ENCODE results near the gene SYT9. TPM values are rescaled to one million over a fixed set of nuclear protein-coding genes. Genes with fewer than 3 reads are reported as not detected.

Gene SYT9
- total and polyA plus RNA-seq, 2 of the 8 experiments (the other 6 are each of a cell fraction or from before 2014, with no cell fraction given): 1.5 to 2.9 TPM

DNA sequence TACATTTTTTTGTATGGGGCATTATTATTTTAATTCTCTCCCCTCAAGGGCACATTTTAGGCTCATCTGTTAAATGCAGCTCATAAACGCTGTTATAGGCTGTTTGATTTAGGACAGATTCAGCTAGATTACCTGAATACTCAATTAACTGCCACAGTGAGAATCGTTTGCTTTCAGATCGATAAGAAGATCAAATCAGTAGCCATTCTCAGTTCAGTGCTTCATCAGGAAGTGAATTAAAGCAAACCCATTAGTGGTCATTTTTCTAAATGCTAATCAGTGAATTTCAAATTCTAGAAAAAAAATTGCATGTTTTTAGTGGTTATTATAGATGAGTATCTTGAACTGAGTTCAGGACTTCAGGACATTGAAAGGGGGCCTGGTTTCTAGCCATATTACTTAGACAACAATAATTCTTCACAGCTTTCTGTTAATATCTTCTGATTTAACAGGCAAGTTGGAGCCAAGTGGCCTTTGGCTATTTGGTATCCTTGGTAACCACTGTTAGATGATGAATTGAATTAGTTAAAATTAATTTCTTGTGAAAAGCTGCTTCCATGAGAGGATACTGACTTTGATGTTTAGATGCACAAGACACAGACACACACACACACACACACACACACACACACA lies 18.6 kb downstream of the SYT9 start:
- ChIA-PET POLR2A (ENCODE audit: partially characterized antibody) (no interaction called here), CTCF (ENCODE audit: partially characterized antibody) (interaction anchor here (0.7 to 1.6 kb wide), 6 partner anchors 8 to 247 kb away, joined by 3 read pairs; no protein-coding TSS in a partner anchor)
- H4K5ac ChIP-seq (ENCODE audit: insufficient read length, low read depth, low read length): no peak overlapping the region
- H4K20me1 ChIP-seq (replicated peaks in 1 of 2; ENCODE audit: control insufficient read depth in 1 of 2, insufficient read depth in 2 of 2, low read length in 2 of 2): no peaks in the 10 kb centered on the region
- no peak overlapping the region for H4K8ac ChIP-seq (ENCODE audit: extremely low read depth, insufficient read depth, low read length)
- no peak overlapping the region for H2AFZ ChIP-seq (ENCODE audit: low read length)
- H3K14ac ChIP-seq (ENCODE audit: insufficient read length): no peak overlapping the region
- H3K23ac ChIP-seq (ENCODE audit: insufficient read length): no peak overlapping the region
- DNase-seq (ENCODE audit: low read depth in 1 of 2, low spot score in 2 of 2) (no peak), FAIRE-seq (no peak)
- no peaks in the 10 kb centered on the region for H3K79me1 ChIP-seq (ENCODE audit: low read depth, low read length)
- no peak overlapping the region for H3K4ac ChIP-seq (replicated peaks; ENCODE audit: insufficient read length, low read depth, low read length)
- H3K4me3 ChIP-seq (ENCODE audit: extremely low read depth in 1 of 4, insufficient read depth in 2 of 4, low read depth in 3 of 4, low read length in 4 of 4): no peak overlapping the region
- no peaks in the 10 kb centered on the region for H3K27me3 ChIP-seq (replicated peaks in 1 of 4; ENCODE audit: control insufficient read depth in 3 of 4, extremely low read depth in 1 of 4, insufficient read depth in 3 of 4, low read length in 3 of 4)
- H3K9ac ChIP-seq (replicated peaks in 1 of 4; ENCODE audit: extremely low read depth in 1 of 4, low read depth in 3 of 4, low read length in 3 of 4): no peak overlapping the region
- H3K36me3 ChIP-seq (ENCODE audit: control insufficient read depth in 2 of 4, insufficient read depth in 4 of 4, low read length in 3 of 4): no peaks in the 10 kb centered on the region
- no peak overlapping the region for H2AK5ac ChIP-seq (ENCODE audit: low read depth, low read length)
- H3K18ac ChIP-seq (ENCODE audit: extremely low read depth, low read length): no peak overlapping the region
- H3K4me2 ChIP-seq (ENCODE audit: insufficient read depth in 1 of 2, low read depth in 2 of 2, low read length in 2 of 2): no peak overlapping the region
- no peak overlapping the region for H3K56ac ChIP-seq (replicated peaks; ENCODE audit: insufficient read length, low read depth, low read length)
- H3K27ac ChIP-seq (ENCODE audit: low read depth, low read length): no peak overlapping the region
- no peak overlapping the region for H2BK15ac ChIP-seq (ENCODE audit: low read length)
- no peak overlapping the region for H2BK5ac ChIP-seq (ENCODE audit: low read depth, low read length)
- H3K23me2 ChIP-seq (ENCODE audit: low read depth, low read length): no peaks in the 10 kb centered on the region
- no peak overlapping the region for H2BK120ac ChIP-seq (replicated peaks; ENCODE audit: low read depth, low read length)
- no peaks in the 10 kb centered on the region for H3K79me2 ChIP-seq (ENCODE audit: control insufficient read depth in 1 of 2, insufficient read depth in 2 of 2, low read length in 2 of 2)
- no peak overlapping the region for H2BK12ac ChIP-seq (ENCODE audit: low read depth, low read length)
- H3K4me1 ChIP-seq (replicated peaks in 1 of 4; ENCODE audit: control insufficient read depth in 3 of 4, insufficient read depth in 4 of 4, low read length in 3 of 4): no peaks in the 10 kb centered on the region
- H3K9me3 ChIP-seq (ENCODE audit: insufficient read depth in 2 of 2, low read depth in 1 of 2, low read length in 1 of 2): no peaks in the 10 kb centered on the region
- H4K91ac ChIP-seq (replicated peaks; ENCODE audit: insufficient read length, low read length): no peak overlapping the region
- 90% methylated on average over 3 of the region's 3 CpGs; no CpG with 5 or more reads in 1 of the 2 experiments for WGBS, 2 experiments (ENCODE audit: extremely low coverage in 1 of 2, insufficient coverage in 1 of 2, insufficient read length in 1 of 2, insufficient replicate concordance in 2 of 2, low coverage in 1 of 2, low lambda C conversion rate in 2 of 2, missing lambda C conversion rate in 1 of 2)
- no peak overlapping the region for H2BK20ac ChIP-seq (ENCODE audit: low read length)
- TF ChIP-seq GTF2F1 (IDR thresholded peaks at IDR 0.05; ENCODE audit: borderline replicate concordance, low read depth, low read length) (no peak), MAFK (IDR thresholded peaks at IDR 0.05; ENCODE audit: low read depth, low read length) (no peak), SP4 (IDR thresholded peaks at IDR 0.05; ENCODE audit: low read length) (no peak), SAP30 (IDR thresholded peaks at IDR 0.05; ENCODE audit: insufficient read depth, insufficient replicate concordance, low read length) (no peak), TAF7 (optimal IDR thresholded peaks at IDR 0.05; ENCODE audit: borderline replicate concordance, low read depth, low read length) (no peak), SP1 (IDR thresholded peaks at IDR 0.05; ENCODE audit: low read depth, low read length) (no peak), CEBPB (IDR thresholded peaks at IDR 0.05; ENCODE audit: low read depth, low read length) (no peak), CHD1 (IDR thresholded peaks at IDR 0.05; ENCODE audit: low read depth, low read length) (no peak), FOSL1 (IDR thresholded peaks at IDR 0.05; ENCODE audit: insufficient read depth, low read depth, low read length) (no peak), EGR1 (IDR thresholded peaks at IDR 0.05; ENCODE audit: borderline replicate concordance, low read depth, low read length) (no peak), NRF1 (IDR thresholded peaks at IDR 0.05; ENCODE audit: low read depth, low read length) (no peak), BCL11A (IDR thresholded peaks at IDR 0.05; ENCODE audit: low read depth in 2 of 2, low read length in 2 of 2) (no peak), TEAD4 (IDR thresholded peaks at IDR 0.05; ENCODE audit: low read depth, low read length) (no peak)
- TF ChIP-seq, protein P1, sequence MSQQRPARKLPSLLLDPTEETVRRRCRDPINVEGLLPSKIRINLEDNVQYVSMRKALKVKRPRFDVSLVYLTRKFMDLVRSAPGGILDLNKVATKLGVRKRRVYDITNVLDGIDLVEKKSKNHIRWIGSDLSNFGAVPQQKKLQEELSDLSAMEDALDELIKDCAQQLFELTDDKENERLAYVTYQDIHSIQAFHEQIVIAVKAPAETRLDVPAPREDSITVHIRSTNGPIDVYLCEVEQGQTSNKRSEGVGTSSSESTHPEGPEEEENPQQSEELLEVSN (IDR thresholded peaks at IDR 0.05): no peak

All from H1 (cell line).